ENCODE results near the gene EFCAB8. TPM values are rescaled to one million over a fixed set of nuclear protein-coding genes. Genes with fewer than 3 reads are reported as not detected.
A peak's percentile ranks its signal among the peaks of the same experiment; 100 is the strongest.

The EFCAB8 gene
- polyA plus RNA-seq, 2 donors: 0.11 to 0.28 TPM

DNA sequence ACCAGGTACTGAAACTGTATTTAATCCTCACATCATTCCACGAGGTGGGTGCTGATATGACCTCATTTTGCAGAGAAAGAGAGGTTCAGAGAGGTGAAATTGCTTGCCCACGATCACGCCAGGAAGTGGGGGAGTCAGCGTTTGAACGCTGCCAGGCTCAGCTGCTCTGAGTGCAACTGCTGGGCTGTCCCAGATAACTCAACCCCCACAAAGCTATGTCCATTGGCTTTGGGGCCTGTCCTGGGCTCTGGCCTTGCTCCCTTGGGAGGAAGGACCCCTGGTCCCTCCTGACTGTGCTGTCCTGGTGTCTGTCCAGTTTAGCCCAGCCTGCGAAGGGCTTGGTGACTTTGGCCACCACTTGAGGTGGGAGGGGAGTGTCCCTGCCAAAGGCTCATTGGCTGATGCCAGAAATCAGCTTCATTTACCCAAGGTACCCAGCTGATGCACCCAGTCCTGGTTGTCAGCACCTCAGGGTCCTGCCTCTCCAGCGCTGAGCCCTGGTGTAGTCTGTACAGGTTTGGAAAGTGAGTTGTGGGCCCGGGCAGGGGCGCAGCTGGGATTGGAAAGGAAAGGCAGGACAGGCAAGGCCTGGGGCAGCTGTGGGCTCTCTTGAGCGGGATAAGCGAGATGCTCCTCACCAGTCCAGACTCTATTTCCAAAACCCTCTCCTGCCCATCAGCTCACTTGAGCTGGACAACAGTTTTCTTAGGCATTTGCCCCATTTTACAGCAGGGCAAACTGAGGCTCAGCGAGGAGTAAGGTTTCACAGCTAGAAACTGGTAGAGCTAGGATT is 107.1 kb downstream of the EFCAB8 start:
- 74 to 77% methylated on average over 12 of the region's 12 CpGs for WGBS, 2 donors
- Histone ChIP-seq H3K4me3 (ENCODE audit: low read depth in 1 of 2, low read length in 2 of 2) (no peak overlapping the region), H3K27me3 (ENCODE audit: control insufficient read depth in 1 of 2, insufficient read depth in 2 of 2, low read length in 2 of 2) (no peaks in the 10 kb centered on the region), H3K4me1 (ENCODE audit: control insufficient read depth in 2 of 2, insufficient read depth in 2 of 2, low read length in 1 of 2) (peaks cover 0 to 4% of the 10 kb centered on the region in 2 donors), H3K27ac (ENCODE audit: low read depth in 2 of 2, low read length in 1 of 2) (no peak overlapping the region), H3K9me3 (ENCODE audit: control insufficient read depth in 2 of 2, insufficient read depth in 1 of 2, low read depth in 1 of 2, low read length in 1 of 2) (no peaks in the 10 kb centered on the region), H3K36me3 (ENCODE audit: control insufficient read depth in 2 of 2, insufficient read depth in 2 of 2, low read length in 1 of 2) (no peaks in the 10 kb centered on the region)

DNA sequence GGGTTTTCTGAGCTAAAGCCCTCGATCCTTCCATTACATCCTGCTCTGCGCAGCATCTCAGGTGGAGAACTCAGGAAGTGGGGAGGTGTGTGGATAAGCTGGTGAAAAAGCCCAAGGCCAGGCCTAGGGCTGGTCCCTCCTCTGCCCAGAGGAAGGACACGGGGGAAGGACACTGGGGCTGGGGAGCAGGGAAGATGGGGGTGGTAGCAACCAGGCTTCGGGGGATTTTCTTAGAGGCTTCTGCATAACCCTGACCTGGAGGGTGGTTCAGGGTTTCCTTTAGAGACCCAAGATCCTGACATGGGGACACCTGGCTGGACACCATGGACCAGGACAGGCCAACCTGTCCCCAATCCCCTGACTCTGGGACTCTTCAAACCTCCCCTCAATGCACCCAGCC is 107.7 kb downstream of the EFCAB8 start:
- peaks cover 0 to 6% of the 10 kb centered on the region in 2 donors for H3K4me1 ChIP-seq (ENCODE audit: control insufficient read depth in 2 of 2, insufficient read depth in 2 of 2, low read length in 1 of 2)
- no peak overlapping the region for H3K27ac ChIP-seq (ENCODE audit: low read depth in 2 of 2, low read length in 1 of 2)
- 83 to 88% methylated on average over 4 of the region's 4 CpGs for WGBS, 2 donors
- H3K27me3 ChIP-seq (ENCODE audit: control insufficient read depth in 1 of 2, insufficient read depth in 2 of 2, low read length in 2 of 2): no peaks in the 10 kb centered on the region
- no peaks in the 10 kb centered on the region for H3K36me3 ChIP-seq (ENCODE audit: control insufficient read depth in 2 of 2, insufficient read depth in 2 of 2, low read length in 1 of 2)
- H3K9me3 ChIP-seq (ENCODE audit: control insufficient read depth in 2 of 2, insufficient read depth in 1 of 2, low read depth in 1 of 2, low read length in 1 of 2): no peaks in the 10 kb centered on the region
- H3K4me3 ChIP-seq (ENCODE audit: low read depth in 1 of 2, low read length in 2 of 2): no peak overlapping the region

DNA sequence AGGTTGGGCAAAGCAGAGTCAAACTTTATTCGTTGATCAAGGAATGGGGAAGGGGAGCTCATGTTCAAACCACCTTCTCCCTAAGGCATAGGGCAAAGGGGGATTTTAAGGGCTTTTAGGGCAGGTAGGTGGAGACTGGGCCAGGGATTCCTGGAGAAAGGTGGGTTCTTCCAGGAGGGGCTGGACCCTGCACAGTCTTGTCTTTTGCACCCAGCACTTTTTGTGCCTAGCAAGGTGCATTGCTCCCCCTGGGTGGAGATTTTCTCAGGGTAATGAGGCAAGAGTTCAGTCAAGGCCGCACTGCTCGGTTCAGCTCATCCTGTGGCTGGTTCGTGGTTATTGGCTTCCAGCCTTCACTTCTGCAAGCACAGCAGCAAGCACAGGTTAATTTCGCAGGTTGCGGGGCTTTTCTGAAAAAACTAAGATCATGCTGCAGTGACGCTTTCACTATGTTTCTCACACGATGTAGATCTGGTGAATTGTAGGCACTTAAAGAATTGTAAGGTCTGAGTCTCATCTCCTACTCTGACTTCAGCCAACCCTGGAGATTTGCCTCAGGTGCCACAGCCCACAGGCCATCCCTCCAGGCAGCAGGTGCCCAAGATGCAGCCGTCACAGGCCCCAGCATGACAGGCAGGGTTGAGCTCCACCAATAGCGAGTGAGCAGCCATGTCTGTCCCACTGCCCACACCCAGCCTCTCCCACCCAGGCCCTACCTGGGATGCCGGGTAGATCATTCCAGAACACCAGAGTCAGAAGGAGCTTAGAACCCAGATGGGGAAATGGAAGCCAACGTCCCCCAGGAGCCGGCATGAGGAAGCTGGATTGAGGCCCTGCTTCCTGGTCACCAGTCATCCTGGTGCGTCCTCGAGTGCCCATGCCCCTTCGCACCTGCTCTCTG is 108.4 kb downstream of the EFCAB8 start:
- Histone ChIP-seq H3K36me3 (ENCODE audit: control insufficient read depth in 2 of 2, insufficient read depth in 2 of 2, low read length in 1 of 2) (no peaks in the 10 kb centered on the region), H3K4me3 (ENCODE audit: low read depth in 1 of 2, low read length in 2 of 2) (no peak overlapping the region), H3K27ac (ENCODE audit: low read depth in 2 of 2, low read length in 1 of 2) (peak overlapping the region in 1 of 2 donors; percentile 39), H3K4me1 (ENCODE audit: control insufficient read depth in 2 of 2, insufficient read depth in 2 of 2, low read length in 1 of 2) (peaks cover 0 to 6% of the 10 kb centered on the region in 2 donors), H3K9me3 (ENCODE audit: control insufficient read depth in 2 of 2, insufficient read depth in 1 of 2, low read depth in 1 of 2, low read length in 1 of 2) (no peaks in the 10 kb centered on the region), H3K27me3 (ENCODE audit: control insufficient read depth in 1 of 2, insufficient read depth in 2 of 2, low read length in 2 of 2) (no peaks in the 10 kb centered on the region)
- WGBS, 2 donors: 62 to 67% methylated on average over 16 of the region's 16 CpGs

DNA sequence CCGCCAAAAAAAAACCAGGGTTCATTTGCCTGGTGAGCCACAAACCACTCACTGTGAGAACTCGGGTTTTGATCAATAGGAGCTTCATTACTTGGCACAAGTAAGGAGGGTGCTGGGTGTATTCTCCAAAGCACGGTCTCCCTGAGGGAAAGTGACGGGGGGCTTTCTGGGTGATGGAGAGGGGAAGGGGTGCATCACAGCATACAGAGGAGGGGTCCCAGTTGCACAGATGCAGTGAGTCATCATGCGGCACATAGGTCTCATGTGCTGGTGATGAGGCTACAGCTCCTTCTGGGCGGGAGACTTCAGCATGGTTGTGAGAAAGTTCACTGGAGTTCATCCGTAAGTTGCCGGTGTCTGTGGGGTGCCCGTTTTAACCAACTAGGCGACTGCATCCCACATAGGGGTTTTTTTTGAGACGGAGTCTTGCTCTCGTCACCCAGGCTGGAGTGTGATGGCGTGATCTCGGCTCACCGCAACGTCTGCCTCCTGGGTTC is 109.3 kb downstream of the EFCAB8 start:
- Histone ChIP-seq H3K4me3 (ENCODE audit: low read depth in 1 of 2, low read length in 2 of 2) (no peak overlapping the region), H3K9me3 (ENCODE audit: control insufficient read depth in 2 of 2, insufficient read depth in 1 of 2, low read depth in 1 of 2, low read length in 1 of 2) (peaks cover 0 to 2% of the 10 kb centered on the region in 2 donors), H3K27me3 (ENCODE audit: control insufficient read depth in 1 of 2, insufficient read depth in 2 of 2, low read length in 2 of 2) (no peaks in the 10 kb centered on the region), H3K4me1 (ENCODE audit: control insufficient read depth in 2 of 2, insufficient read depth in 2 of 2, low read length in 1 of 2) (peaks cover 3 to 10% of the 10 kb centered on the region in 2 donors), H3K36me3 (ENCODE audit: control insufficient read depth in 2 of 2, insufficient read depth in 2 of 2, low read length in 1 of 2) (no peaks in the 10 kb centered on the region), H3K27ac (ENCODE audit: low read depth in 2 of 2, low read length in 1 of 2) (no peak overlapping the region)
- WGBS, 2 donors: 78 to 82% methylated on average over 16 of the region's 16 CpGs

DNA sequence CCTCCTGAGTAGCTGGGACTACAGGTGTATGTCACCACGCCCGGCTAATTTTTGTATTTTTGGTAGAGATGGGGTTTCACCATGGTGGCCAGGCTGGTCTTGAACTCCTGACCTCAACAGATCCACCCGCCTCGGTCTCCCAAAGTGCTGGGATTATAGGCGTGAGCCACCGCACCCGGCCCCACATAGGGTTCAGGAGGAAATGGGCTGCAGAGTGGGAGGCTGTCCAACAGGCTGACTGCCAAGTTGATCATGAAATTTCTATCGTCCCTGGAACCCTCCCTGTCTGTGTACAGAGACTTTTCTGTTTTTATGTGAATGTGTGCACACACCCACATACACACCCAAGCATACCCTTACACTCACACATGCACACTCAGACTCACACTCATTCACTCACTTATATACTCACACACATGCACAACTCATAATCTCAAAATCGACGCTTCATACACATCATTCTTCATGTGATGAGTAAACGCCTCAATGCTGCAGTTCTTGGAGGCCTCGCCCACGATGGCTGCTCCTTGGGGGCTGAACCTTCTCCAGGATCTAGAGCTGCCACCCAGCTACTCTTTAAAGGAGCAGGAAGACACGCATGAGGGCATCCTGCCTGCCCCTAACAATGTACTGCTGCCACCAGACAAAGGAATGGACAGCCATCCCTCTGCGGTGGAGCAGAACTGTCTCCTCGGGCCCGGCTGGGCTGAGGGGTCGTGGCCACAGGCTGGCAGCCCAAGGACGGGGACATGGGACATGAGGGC is 109.9 kb downstream of the EFCAB8 start:
- Histone ChIP-seq H3K36me3 (ENCODE audit: control insufficient read depth in 2 of 2, insufficient read depth in 2 of 2, low read length in 1 of 2) (no peaks in the 10 kb centered on the region), H3K4me3 (ENCODE audit: low read depth in 1 of 2, low read length in 2 of 2) (no peak overlapping the region), H3K4me1 (ENCODE audit: control insufficient read depth in 2 of 2, insufficient read depth in 2 of 2, low read length in 1 of 2) (peaks cover 3 to 10% of the 10 kb centered on the region in 2 donors), H3K27me3 (ENCODE audit: control insufficient read depth in 1 of 2, insufficient read depth in 2 of 2, low read length in 2 of 2) (no peaks in the 10 kb centered on the region), H3K9me3 (ENCODE audit: control insufficient read depth in 2 of 2, insufficient read depth in 1 of 2, low read depth in 1 of 2, low read length in 1 of 2) (peaks cover 0 to 2% of the 10 kb centered on the region in 2 donors), H3K27ac (ENCODE audit: low read depth in 2 of 2, low read length in 1 of 2) (no peak overlapping the region)
- WGBS, 2 donors: 56 to 59% methylated on average over 19 of the region's 19 CpGs

DNA sequence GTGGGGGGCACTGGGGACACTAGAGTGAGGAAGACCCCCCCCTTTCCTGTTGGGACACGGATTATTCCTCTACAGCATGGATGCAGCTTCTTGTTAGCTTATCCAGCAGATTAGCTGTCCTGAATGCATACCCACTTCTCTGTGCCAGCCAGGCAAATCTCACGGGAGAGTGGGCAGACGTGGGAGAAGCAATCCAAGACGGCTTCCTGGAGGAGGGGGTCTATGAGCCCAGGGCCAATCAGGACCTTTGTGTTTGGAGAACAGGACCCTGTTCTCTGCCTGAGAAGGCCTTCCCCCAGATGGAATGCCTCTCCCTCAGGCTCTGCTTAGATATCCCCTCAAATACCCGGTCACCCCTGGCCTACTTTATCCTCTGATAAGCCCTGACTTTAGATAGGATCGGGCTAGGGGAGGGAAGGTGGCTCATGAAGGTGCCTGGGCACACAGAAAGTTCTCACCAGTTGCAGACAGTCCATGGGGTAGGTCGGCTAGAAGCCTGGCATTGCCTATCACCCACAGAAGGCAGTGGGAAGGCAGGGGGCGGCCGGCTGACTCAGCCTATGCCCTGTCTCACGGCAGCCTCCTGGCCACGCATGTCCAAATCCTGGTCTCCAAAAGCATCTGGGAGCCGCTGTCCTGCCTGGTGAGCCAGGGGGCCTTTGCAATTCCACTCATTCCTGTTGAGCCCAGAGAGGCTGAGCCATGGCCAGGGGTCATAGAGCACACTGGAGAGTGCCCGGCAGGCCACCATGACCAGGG is 110.8 kb downstream of the EFCAB8 start:
- peaks cover 0 to 2% of the 10 kb centered on the region in 2 donors for H3K9me3 ChIP-seq (ENCODE audit: control insufficient read depth in 2 of 2, insufficient read depth in 1 of 2, low read depth in 1 of 2, low read length in 1 of 2)
- no peak overlapping the region for H3K27ac ChIP-seq (ENCODE audit: low read depth in 2 of 2, low read length in 1 of 2)
- WGBS, 2 donors: 84 to 87% methylated on average over 13 of the region's 13 CpGs
- H3K4me3 ChIP-seq (ENCODE audit: low read depth in 1 of 2, low read length in 2 of 2): no peak overlapping the region
- no peaks in the 10 kb centered on the region for H3K36me3 ChIP-seq (ENCODE audit: control insufficient read depth in 2 of 2, insufficient read depth in 2 of 2, low read length in 1 of 2)
- H3K27me3 ChIP-seq (ENCODE audit: control insufficient read depth in 1 of 2, insufficient read depth in 2 of 2, low read length in 2 of 2): no peaks in the 10 kb centered on the region
- H3K4me1 ChIP-seq (ENCODE audit: control insufficient read depth in 2 of 2, insufficient read depth in 2 of 2, low read length in 1 of 2): peaks cover 3 to 10% of the 10 kb centered on the region in 2 donors

DNA sequence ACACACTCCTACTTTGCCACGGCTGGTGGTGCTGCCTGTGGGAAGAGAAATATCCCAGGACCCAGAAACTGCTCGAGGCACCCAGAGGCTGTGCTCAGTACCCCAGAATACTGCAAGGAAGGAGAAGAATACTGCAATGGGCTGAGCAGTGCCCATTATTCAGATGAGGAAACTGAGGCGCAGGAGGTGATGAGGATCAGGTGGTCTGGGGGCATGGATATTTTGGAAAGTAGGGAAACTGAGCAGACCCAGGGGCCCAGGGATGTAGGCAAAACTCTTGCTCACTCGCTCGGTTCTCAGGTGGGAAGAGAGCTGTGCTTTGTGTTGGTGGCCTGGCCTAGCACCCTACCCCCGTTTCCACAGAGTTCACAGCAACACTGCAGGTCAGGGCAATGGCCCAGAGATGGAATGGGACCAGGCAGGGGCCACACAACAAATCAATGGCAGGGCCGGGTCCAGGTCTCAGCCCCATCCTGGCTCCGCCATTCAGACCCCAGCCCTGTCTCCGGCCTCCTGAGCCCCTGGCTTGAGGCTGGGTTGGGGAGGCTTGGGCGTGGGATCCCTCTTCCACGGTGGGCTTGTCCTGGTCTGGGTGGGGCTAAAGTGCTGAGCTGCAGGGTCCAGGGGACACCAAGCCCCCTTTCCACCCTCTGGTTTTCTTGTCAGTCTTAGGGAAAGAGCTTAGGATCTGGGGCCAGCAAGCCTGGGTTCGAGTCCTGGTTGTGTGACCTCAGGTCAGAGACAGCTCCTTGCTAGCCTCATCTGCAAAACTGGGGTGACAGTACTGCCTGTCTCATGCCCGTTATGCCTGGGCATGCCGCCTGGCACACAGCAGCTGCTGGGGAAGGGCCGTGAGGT is 111.6 kb downstream of the EFCAB8 start:
- no peak overlapping the region for H3K4me3 ChIP-seq (ENCODE audit: low read depth in 1 of 2, low read length in 2 of 2)
- H3K9me3 ChIP-seq (ENCODE audit: control insufficient read depth in 2 of 2, insufficient read depth in 1 of 2, low read depth in 1 of 2, low read length in 1 of 2): peaks cover 0 to 2% of the 10 kb centered on the region in 2 donors
- 89 to 90% methylated on average over 15 of the region's 15 CpGs for WGBS, 2 donors
- peaks cover 3 to 10% of the 10 kb centered on the region in 2 donors for H3K4me1 ChIP-seq (ENCODE audit: control insufficient read depth in 2 of 2, insufficient read depth in 2 of 2, low read length in 1 of 2)
- peak overlapping the region in 1 of 2 donors; percentile 36 for H3K27ac ChIP-seq (ENCODE audit: low read depth in 2 of 2, low read length in 1 of 2)
- H3K36me3 ChIP-seq (ENCODE audit: control insufficient read depth in 2 of 2, insufficient read depth in 2 of 2, low read length in 1 of 2): no peaks in the 10 kb centered on the region
- no peaks in the 10 kb centered on the region for H3K27me3 ChIP-seq (ENCODE audit: control insufficient read depth in 1 of 2, insufficient read depth in 2 of 2, low read length in 2 of 2)

DNA sequence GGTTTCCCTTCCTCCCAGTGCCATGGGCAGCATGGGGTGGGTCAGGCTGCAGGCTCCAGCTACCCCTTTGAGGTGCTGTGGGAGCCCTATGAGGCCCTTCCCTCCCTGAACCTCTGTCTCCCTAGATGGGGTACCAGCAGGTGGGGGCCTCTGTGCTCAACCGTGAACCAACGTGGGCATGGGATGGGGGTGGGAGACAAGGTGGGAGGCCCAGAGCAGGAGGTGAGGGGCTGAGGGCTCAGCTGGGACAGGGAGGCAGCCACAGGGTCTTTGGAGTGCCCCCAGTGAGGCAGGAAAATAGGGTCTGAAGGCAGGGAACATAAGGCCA is 112.2 kb downstream of the EFCAB8 start:
- no peaks in the 10 kb centered on the region for H3K36me3 ChIP-seq (ENCODE audit: control insufficient read depth in 2 of 2, insufficient read depth in 2 of 2, low read length in 1 of 2)
- H3K4me3 ChIP-seq (ENCODE audit: low read depth in 1 of 2, low read length in 2 of 2): no peak overlapping the region
- 89 to 94% methylated on average over 2 of the region's 2 CpGs for WGBS, 2 donors
- peaks cover 3 to 10% of the 10 kb centered on the region in 2 donors for H3K4me1 ChIP-seq (ENCODE audit: control insufficient read depth in 2 of 2, insufficient read depth in 2 of 2, low read length in 1 of 2)
- peaks cover 0 to 2% of the 10 kb centered on the region in 2 donors for H3K9me3 ChIP-seq (ENCODE audit: control insufficient read depth in 2 of 2, insufficient read depth in 1 of 2, low read depth in 1 of 2, low read length in 1 of 2)
- peak overlapping the region in 1 of 2 donors; percentile 36 for H3K27ac ChIP-seq (ENCODE audit: low read depth in 2 of 2, low read length in 1 of 2)
- H3K27me3 ChIP-seq (ENCODE audit: control insufficient read depth in 1 of 2, insufficient read depth in 2 of 2, low read length in 2 of 2): no peaks in the 10 kb centered on the region

Measured in esophagus (tissue), 2 donors.